Glutamatergic neuron (in vitro differentiated cells): ENCODE measurements around the gene ASPN. TPM values are rescaled to one million over a fixed set of nuclear protein-coding genes. Genes with fewer than 3 reads are reported as not detected.

ENCODE experiments used
- DNase-seq: peaks from one replicate; pipeline ENCODE4 v3.0.0; 2022
- H3K27ac Mint-ChIP-seq: one replicate; pipeline ENCODE4 v1.8.0; 2020; ENCODE audit warnings: mild to moderate bottlenecking, mixed read lengths, inconsistent platforms; ENCODE audit not compliant: unreplicated experiment
- H3K27me3 Mint-ChIP-seq: one replicate; pipeline ENCODE4 v1.8.0; 2020; ENCODE audit warnings: mild to moderate bottlenecking, moderate library complexity, mixed read lengths, inconsistent platforms; ENCODE audit not compliant: unreplicated experiment
- H3K36me3 Mint-ChIP-seq: one replicate; pipeline ENCODE4 v1.8.0; 2020; ENCODE audit warnings: mild to moderate bottlenecking, mixed read lengths, inconsistent platforms; ENCODE audit not compliant: unreplicated experiment
- H3K4me1 Mint-ChIP-seq: one replicate; pipeline ENCODE4 v1.8.0; 2020; ENCODE audit warnings: mild to moderate bottlenecking, low read depth, mixed read lengths, inconsistent platforms; ENCODE audit not compliant: unreplicated experiment
- H3K4me3 Mint-ChIP-seq: one replicate; pipeline ENCODE4 v1.8.0; 2020; ENCODE audit warnings: mild to moderate bottlenecking, mixed read lengths, inconsistent platforms; ENCODE audit not compliant: unreplicated experiment
- H3K9me3 Mint-ChIP-seq: one replicate; pipeline ENCODE4 v1.8.0; 2020; ENCODE audit warnings: mild to moderate bottlenecking, moderate library complexity, mixed read lengths, inconsistent platforms; ENCODE audit not compliant: unreplicated experiment
- total RNA-seq: library from RNA; stranded (reverse); fragmentation: NEBNext Ultra II Directional; extraction: Animal tissue kit (Norgen Biotek cat#: 25700); gene quantifications from one replicate; pipeline ENCODE4 v1.2.1, GENCODE V29; 2021; ENCODE audit not compliant: unreplicated experiment
- TF ChIP-seq, protein P1 (sequence below): fragments of 200-600 bp; sonication (generic); IDR thresholded peaks from one replicate; pipeline ENCODE4 v1.5.0; 2021; ENCODE audit not compliant: partially characterized antibody, unreplicated experiment

Gene ASPN
- total RNA-seq, 1 donor from 2014 or later, result not detected

DNA sequence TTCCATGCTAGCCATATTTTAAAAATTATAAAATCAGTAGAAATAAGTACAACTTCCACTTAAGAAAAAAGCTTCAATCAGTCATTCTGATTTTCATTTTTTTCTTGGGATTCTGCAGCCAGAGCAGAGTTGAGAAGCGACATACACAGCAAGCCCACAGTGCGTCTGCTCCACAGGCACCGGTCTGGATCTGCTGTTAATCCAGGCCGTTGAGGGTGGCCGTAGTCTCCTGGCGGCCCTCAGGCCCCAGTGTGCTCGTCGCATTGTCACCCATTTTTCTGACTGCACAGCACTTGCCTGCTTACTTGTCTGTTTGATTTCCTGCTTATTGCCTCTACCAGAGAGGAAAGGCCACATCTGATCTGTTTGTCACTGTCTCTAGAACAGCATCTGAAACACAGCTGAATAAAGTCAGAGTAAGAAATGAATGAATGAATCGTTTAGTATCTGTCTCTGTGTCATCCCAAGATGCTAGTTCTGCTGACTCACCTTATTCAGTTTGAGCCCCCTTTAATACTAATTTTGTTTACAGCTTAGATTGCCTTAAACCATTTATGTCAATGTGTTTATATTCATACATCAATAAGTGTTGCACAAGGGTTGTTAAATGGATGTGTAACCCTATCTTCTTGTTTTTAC lies 11.6 kb upstream of the ASPN start:
- DNase-seq, result no peak
- Mint-ChIP-seq H3K4me3 (no peak overlapping the region), H3K27me3 (no peaks in the 10 kb centered on the region), H3K36me3 (no peaks in the 10 kb centered on the region), H3K27ac (no peak overlapping the region), H3K9me3 (peaks cover 2% of the 10 kb centered on the region), H3K4me1 (peaks cover 6% of the 10 kb centered on the region)
- TF ChIP-seq, protein P1, sequence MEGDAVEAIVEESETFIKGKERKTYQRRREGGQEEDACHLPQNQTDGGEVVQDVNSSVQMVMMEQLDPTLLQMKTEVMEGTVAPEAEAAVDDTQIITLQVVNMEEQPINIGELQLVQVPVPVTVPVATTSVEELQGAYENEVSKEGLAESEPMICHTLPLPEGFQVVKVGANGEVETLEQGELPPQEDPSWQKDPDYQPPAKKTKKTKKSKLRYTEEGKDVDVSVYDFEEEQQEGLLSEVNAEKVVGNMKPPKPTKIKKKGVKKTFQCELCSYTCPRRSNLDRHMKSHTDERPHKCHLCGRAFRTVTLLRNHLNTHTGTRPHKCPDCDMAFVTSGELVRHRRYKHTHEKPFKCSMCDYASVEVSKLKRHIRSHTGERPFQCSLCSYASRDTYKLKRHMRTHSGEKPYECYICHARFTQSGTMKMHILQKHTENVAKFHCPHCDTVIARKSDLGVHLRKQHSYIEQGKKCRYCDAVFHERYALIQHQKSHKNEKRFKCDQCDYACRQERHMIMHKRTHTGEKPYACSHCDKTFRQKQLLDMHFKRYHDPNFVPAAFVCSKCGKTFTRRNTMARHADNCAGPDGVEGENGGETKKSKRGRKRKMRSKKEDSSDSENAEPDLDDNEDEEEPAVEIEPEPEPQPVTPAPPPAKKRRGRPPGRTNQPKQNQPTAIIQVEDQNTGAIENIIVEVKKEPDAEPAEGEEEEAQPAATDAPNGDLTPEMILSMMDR, result no peak

DNA sequence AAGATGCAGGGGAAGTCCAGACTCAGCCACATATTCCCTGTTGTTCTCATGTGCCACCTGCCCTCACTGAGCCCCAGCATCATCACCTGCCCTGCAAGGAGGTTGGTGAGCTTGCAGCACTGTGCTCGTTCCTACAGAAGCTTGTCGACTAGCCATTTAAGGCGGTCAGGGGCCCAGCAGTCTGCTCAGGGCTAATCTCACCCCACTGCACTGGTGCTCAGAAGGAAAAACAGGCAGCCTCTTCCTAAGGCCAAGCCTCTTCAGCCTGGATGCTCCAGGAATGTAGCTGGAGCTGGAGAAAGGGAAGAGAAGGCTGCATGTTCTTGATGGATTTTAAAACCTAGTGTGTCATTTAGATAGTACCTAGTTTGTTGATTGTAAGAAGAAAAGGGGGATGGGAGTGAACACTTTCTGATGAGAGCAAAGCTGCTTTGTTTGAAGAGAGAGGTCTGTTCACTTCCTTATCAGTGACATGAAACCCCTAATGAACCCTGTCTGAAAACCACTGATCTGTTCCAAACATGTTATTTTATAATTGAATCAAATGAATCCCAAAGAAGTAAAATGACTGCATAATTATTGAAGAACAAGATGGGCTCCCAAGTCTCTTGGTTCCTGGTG lies 10.6 kb upstream of the ASPN start:
- H3K36me3 Mint-ChIP-seq, result no peaks in the 10 kb centered on the region

DNA sequence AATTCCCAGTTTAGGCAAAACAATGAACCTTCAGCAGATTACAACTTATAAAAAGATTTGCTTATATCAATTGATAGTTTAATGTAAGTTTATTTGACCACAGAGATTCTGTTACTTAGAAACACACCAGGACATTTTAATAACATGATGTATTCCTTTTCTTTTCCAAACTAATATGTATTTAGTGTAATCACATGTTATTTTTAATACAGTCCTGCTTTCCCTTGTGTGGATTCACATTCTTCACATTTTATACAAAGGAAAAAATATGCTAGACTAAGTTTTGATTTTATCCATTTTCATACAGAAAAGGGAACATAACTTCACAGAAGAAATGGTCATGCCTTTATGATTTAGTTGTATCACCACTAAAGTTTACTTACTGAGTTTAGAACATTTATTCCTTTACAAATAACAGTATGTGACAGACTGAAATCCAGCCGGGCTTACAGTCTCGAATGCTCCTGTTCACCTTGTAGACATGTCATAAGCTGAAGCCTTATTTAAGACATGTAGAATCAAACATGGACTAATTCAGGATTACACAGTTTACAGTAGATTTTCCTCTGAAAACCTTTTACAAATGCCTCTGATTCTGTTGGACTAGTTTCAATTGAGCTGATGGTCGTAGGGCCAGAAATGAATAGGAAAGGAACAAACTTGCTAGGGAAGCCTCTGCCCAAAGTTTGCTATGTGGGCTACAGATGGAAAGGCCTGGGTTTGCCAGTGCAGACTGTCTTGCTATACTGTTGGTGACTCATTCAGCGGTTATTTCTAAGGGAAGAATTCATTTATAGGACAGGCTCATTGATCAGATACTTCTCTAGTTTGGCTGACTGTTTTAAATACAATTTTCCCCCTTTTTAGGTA lies 6.6 kb upstream of the ASPN start:
- peaks cover 6% of the 10 kb centered on the region for H3K4me1 Mint-ChIP-seq
- no peak for DNase-seq
- no peaks in the 10 kb centered on the region for H3K36me3 Mint-ChIP-seq
- no peaks in the 10 kb centered on the region for H3K27me3 Mint-ChIP-seq
- H3K4me3 Mint-ChIP-seq, result no peak overlapping the region
- TF ChIP-seq, protein P1, result no peak
- H3K27ac Mint-ChIP-seq, result no peak overlapping the region
- H3K9me3 Mint-ChIP-seq, result peaks cover 2% of the 10 kb centered on the region

More for the DNA sequence above, 10.6 kb upstream of the ASPN start:
- no peak overlapping the region for H3K4me3 Mint-ChIP-seq
- peaks cover 2% of the 10 kb centered on the region for H3K9me3 Mint-ChIP-seq
- TF ChIP-seq, protein P1, result no peak
- H3K27me3 Mint-ChIP-seq, result no peaks in the 10 kb centered on the region
- DNase-seq, result no peak
- H3K27ac Mint-ChIP-seq, result no peak overlapping the region
- peaks cover 6% of the 10 kb centered on the region for H3K4me1 Mint-ChIP-seq

GRCh38 chr9:92486371-92486770 lies 4.1 kb upstream of the ASPN start:
- Mint-ChIP-seq H3K36me3 (no peaks in the 10 kb centered on the region), H3K4me1 (no peaks in the 10 kb centered on the region), H3K9me3 (no peaks in the 10 kb centered on the region), H3K27me3 (no peaks in the 10 kb centered on the region), H3K4me3 (no peak overlapping the region), H3K27ac (no peak overlapping the region)
- TF ChIP-seq, protein P1, result no peak
- DNase-seq, result no peak
